Stomach (tissue), 4 donors: Measurements from ENCODE around the gene VPS13D.

Source experiments
- POLR2AphosphoS5 ChIP-seq, 3 donors: sonication (generic); formaldehyde crosslinking; IDR thresholded peaks; one replicate each; pipeline ENCODE4 v1.6.1; 2016; ENCODE audit warnings: antibody characterized with exemption in 3 of 3
- TF ChIP-seq, protein P1 (sequence below), 7 experiments: fragments of 450-650 bp in 4 of 7; fragments of 200-600 bp in 3 of 7; sonication (generic) in 3 of 7; IDR thresholded peaks; one replicate each; pipeline ENCODE4 v1.5.1; 2016 to 2019; ENCODE audit warnings: antibody characterized with exemption in 7 of 7, control low read depth in 2 of 7, mild to moderate bottlenecking in 1 of 7

DNA sequence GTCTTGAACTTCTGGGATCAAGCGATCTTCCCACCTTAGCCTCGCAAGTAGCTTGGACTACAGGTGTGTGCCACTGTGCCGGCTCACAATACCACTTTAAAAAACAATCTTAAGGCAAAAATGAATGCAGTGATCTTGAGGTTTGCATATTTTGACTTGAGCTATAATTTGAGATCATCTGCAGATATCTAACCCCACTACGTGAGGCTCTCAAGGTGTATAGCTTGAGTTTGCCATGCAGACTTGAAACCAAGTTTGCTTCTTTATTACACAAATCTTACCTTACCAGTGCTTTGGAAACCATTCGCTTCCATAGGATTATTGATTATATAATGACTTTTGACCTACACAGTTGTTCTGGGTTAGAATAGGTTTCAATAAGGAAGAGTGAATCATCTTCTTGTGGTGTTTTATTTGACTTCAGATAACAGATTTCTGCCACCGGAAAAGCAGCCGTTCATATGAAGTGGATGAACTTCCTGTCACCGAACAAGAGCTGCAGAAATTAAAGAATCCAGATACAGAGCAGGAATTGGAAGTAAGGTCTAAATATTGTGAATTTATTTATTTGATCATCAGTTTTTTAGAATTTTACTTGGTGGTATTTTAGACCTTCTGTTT lies 155.1 kb downstream of the VPS13D start:
- TF ChIP-seq, protein P1, sequence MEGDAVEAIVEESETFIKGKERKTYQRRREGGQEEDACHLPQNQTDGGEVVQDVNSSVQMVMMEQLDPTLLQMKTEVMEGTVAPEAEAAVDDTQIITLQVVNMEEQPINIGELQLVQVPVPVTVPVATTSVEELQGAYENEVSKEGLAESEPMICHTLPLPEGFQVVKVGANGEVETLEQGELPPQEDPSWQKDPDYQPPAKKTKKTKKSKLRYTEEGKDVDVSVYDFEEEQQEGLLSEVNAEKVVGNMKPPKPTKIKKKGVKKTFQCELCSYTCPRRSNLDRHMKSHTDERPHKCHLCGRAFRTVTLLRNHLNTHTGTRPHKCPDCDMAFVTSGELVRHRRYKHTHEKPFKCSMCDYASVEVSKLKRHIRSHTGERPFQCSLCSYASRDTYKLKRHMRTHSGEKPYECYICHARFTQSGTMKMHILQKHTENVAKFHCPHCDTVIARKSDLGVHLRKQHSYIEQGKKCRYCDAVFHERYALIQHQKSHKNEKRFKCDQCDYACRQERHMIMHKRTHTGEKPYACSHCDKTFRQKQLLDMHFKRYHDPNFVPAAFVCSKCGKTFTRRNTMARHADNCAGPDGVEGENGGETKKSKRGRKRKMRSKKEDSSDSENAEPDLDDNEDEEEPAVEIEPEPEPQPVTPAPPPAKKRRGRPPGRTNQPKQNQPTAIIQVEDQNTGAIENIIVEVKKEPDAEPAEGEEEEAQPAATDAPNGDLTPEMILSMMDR (IDR thresholded peaks at IDR 0.05): no peak
- no peak for TF ChIP-seq POLR2AphosphoS5 (IDR thresholded peaks at IDR 0.05)
